Measurements from ENCODE around the gene HDDC3. TPM values are rescaled to one million over a fixed set of nuclear protein-coding genes. Genes with fewer than 3 reads are reported as not detected.

Gene HDDC3
- total RNA-seq, 1 donor from 2014 or later, result 10.5 TPM

DNA sequence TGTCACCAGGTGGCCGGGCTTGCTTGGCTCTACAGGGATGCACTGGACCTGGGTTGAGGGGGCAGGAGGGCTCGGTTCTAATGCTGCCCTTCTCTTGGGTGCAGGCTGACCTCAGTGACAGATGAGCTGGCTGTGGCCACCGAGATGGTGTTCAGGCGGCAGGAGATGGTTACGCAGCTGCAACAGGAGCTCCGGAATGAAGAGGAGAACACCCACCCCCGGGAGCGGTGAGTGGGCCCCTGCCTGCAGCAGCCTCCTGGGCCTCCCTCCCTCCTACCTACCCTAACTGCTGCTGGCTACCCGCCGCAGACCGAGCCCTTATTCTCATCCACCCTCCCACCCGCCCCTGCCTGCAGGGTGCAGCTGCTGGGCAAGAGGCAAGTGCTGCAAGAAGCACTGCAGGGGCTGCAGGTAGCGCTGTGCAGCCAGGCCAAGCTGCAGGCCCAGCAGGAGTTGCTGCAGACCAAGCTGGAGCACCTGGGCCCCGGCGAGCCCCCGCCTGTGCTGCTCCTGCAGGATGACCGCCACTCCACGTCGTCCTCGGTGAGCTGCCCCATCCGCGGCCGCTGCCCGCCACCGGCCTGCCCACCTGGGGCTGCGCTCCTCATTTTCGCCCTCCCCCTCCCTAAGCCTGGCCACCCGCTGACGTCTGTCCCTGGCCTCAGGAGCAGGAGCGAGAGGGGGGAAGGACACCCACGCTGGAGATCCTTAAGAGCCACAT is 42.5 kb downstream of the HDDC3 start:
- no peaks in the 10 kb centered on the region for H3K4me1 Mint-ChIP-seq (ENCODE audit: low read depth, unreplicated experiment)
- H3K4me3 Mint-ChIP-seq (ENCODE audit: unreplicated experiment), result no peak overlapping the region
- no peak overlapping the region for H3K9ac ChIP-seq (ENCODE audit: low read length)
- TF ChIP-seq EZH2 (IDR thresholded peaks at IDR 0.05; ENCODE audit: insufficient read depth, low read length), result no peak
- TF ChIP-seq, protein P1, sequence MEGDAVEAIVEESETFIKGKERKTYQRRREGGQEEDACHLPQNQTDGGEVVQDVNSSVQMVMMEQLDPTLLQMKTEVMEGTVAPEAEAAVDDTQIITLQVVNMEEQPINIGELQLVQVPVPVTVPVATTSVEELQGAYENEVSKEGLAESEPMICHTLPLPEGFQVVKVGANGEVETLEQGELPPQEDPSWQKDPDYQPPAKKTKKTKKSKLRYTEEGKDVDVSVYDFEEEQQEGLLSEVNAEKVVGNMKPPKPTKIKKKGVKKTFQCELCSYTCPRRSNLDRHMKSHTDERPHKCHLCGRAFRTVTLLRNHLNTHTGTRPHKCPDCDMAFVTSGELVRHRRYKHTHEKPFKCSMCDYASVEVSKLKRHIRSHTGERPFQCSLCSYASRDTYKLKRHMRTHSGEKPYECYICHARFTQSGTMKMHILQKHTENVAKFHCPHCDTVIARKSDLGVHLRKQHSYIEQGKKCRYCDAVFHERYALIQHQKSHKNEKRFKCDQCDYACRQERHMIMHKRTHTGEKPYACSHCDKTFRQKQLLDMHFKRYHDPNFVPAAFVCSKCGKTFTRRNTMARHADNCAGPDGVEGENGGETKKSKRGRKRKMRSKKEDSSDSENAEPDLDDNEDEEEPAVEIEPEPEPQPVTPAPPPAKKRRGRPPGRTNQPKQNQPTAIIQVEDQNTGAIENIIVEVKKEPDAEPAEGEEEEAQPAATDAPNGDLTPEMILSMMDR (IDR thresholded peaks at IDR 0.05; ENCODE audit: insufficient read depth, low read depth, low read length), result no peak
- H3K27me3 ChIP-seq (ENCODE audit: insufficient read depth, low read length), result no peaks in the 10 kb centered on the region
- H2AFZ ChIP-seq (ENCODE audit: low read depth, low read length), result no peak overlapping the region
- H3K4me3 ChIP-seq (ENCODE audit: insufficient read depth, low read depth, low read length), result no peak overlapping the region
- H3K27me3 Mint-ChIP-seq (ENCODE audit: low read depth, unreplicated experiment), result peaks cover 2% of the 10 kb centered on the region
- no peak overlapping the region for H3K27ac ChIP-seq (ENCODE audit: low read depth, low read length)
- H3K9me3 ChIP-seq (ENCODE audit: insufficient read depth, low read depth, low read length), result no peaks in the 10 kb centered on the region
- H3K36me3 Mint-ChIP-seq (ENCODE audit: low read depth, unreplicated experiment), result peaks cover 6% of the 10 kb centered on the region
- no peak for DNase-seq (ENCODE audit: low read depth)
- no peak overlapping the region for H3K27ac Mint-ChIP-seq (ENCODE audit: unreplicated experiment)
- no peaks in the 10 kb centered on the region for H3K36me3 ChIP-seq (ENCODE audit: insufficient read depth, low read length)
- H4K20me1 ChIP-seq (ENCODE audit: insufficient read depth, low read length), result no peaks in the 10 kb centered on the region
- FAIRE-seq, result no peak
- H3K4me1 ChIP-seq (ENCODE audit: insufficient read depth, low read length), result peaks cover 8% of the 10 kb centered on the region
- no peaks in the 10 kb centered on the region for H3K9me3 Mint-ChIP-seq (ENCODE audit: unreplicated experiment)
- H3K4me2 ChIP-seq (ENCODE audit: low read length), result no peak overlapping the region
- H3K79me2 ChIP-seq (ENCODE audit: insufficient read depth, low read length), result no peaks in the 10 kb centered on the region

- Histone ChIP-seq H3K79me2 (ENCODE audit: insufficient read depth, low read length) (no peaks in the 10 kb centered on the region), H4K20me1 (ENCODE audit: insufficient read depth, low read length) (no peaks in the 10 kb centered on the region), H3K36me3 (ENCODE audit: insufficient read depth, low read length) (no peaks in the 10 kb centered on the region), H3K4me2 (ENCODE audit: low read length) (no peak overlapping the region), H3K4me3 (ENCODE audit: insufficient read depth, low read depth, low read length) (no peak overlapping the region), H3K9ac (ENCODE audit: low read length) (no peak overlapping the region), H3K27me3 (ENCODE audit: insufficient read depth, low read length) (no peaks in the 10 kb centered on the region), H2AFZ (ENCODE audit: low read depth, low read length) (no peak overlapping the region), H3K27ac (ENCODE audit: low read depth, low read length) (no peak overlapping the region), H3K4me1 (ENCODE audit: insufficient read depth, low read length) (peaks cover 13% of the 10 kb centered on the region), H3K9me3 (ENCODE audit: insufficient read depth, low read depth, low read length) (no peaks in the 10 kb centered on the region)
- DNase-seq (ENCODE audit: low read depth), result no peak
- H3K36me3 Mint-ChIP-seq (ENCODE audit: low read depth, unreplicated experiment), result peaks cover 6% of the 10 kb centered on the region
- no peak overlapping the region for H3K4me3 Mint-ChIP-seq (ENCODE audit: unreplicated experiment)
- H3K4me1 Mint-ChIP-seq (ENCODE audit: low read depth, unreplicated experiment), result no peaks in the 10 kb centered on the region
- TF ChIP-seq, protein P1 (IDR thresholded peaks at IDR 0.05; ENCODE audit: insufficient read depth, low read depth, low read length), result no peak
- no peak for TF ChIP-seq EZH2 (IDR thresholded peaks at IDR 0.05; ENCODE audit: insufficient read depth, low read length)
- no peaks in the 10 kb centered on the region for H3K9me3 Mint-ChIP-seq (ENCODE audit: unreplicated experiment)
- FAIRE-seq, result no peak
- no peak overlapping the region for H3K27ac Mint-ChIP-seq (ENCODE audit: unreplicated experiment)
- H3K27me3 Mint-ChIP-seq (ENCODE audit: low read depth, unreplicated experiment), result peaks cover 2% of the 10 kb centered on the region
Measured at GRCh38 chr15:90889313-90889730, 43.0 kb downstream of the HDDC3 start.

- H4K20me1 ChIP-seq (ENCODE audit: insufficient read depth, low read length), result no peaks in the 10 kb centered on the region
- FAIRE-seq (no peak), DNase-seq (ENCODE audit: low read depth) (no peak)
- H3K4me1 Mint-ChIP-seq (ENCODE audit: low read depth, unreplicated experiment), result no peaks in the 10 kb centered on the region
- H3K4me2 ChIP-seq (ENCODE audit: low read length), result no peak overlapping the region
- no peak overlapping the region for H3K4me3 ChIP-seq (ENCODE audit: insufficient read depth, low read depth, low read length)
- peaks cover 20% of the 10 kb centered on the region for H3K4me1 ChIP-seq (ENCODE audit: insufficient read depth, low read length)
- H3K27ac Mint-ChIP-seq (ENCODE audit: unreplicated experiment), result no peak overlapping the region
- no peaks in the 10 kb centered on the region for H3K36me3 Mint-ChIP-seq (ENCODE audit: low read depth, unreplicated experiment)
- peaks cover 2% of the 10 kb centered on the region for H3K27me3 Mint-ChIP-seq (ENCODE audit: low read depth, unreplicated experiment)
- H3K9me3 Mint-ChIP-seq (ENCODE audit: unreplicated experiment), result no peaks in the 10 kb centered on the region
- H3K9me3 ChIP-seq (ENCODE audit: insufficient read depth, low read depth, low read length), result no peaks in the 10 kb centered on the region
- H3K27ac ChIP-seq (ENCODE audit: low read depth, low read length), result no peak overlapping the region
- no peaks in the 10 kb centered on the region for H3K27me3 ChIP-seq (ENCODE audit: insufficient read depth, low read length)
- H3K4me3 Mint-ChIP-seq (ENCODE audit: unreplicated experiment), result no peak overlapping the region
- no peak overlapping the region for H2AFZ ChIP-seq (ENCODE audit: low read depth, low read length)
- no peaks in the 10 kb centered on the region for H3K79me2 ChIP-seq (ENCODE audit: insufficient read depth, low read length)
- H3K9ac ChIP-seq (ENCODE audit: low read length), result no peak overlapping the region
- TF ChIP-seq, protein P1 (IDR thresholded peaks at IDR 0.05; ENCODE audit: insufficient read depth, low read depth, low read length), result no peak
- no peak for TF ChIP-seq EZH2 (IDR thresholded peaks at IDR 0.05; ENCODE audit: insufficient read depth, low read length)
- H3K36me3 ChIP-seq (ENCODE audit: insufficient read depth, low read length), result no peaks in the 10 kb centered on the region
Measured at GRCh38 chr15:90887037-90887481, 45.3 kb downstream of the HDDC3 start.
